H9 (cell line): ENCODE results near the gene MECP2. TPM values are rescaled to one million over a fixed set of nuclear protein-coding genes. Genes with fewer than 3 reads are reported as not detected.

Source experiments
- DNase-seq: peaks from one replicate; pipeline ENCODE4 v3.0.0-alpha.2; 2017
- H2AFZ ChIP-seq: one replicate; pipeline ENCODE4 v1.6.1; 2013; ENCODE audit warnings: mild to moderate bottlenecking, low read length, control low read depth, moderate library complexity
- H2AK5ac ChIP-seq: 2 replicates; pipeline ENCODE4 v1.6.1; 2013; ENCODE audit warnings: low read length, control low read depth, mixed read lengths; ENCODE audit not compliant: insufficient read length
- H2BK120ac ChIP-seq: one replicate; pipeline ENCODE4 v1.6.1; 2013; ENCODE audit warnings: low read depth, mild to moderate bottlenecking, low read length, control low read depth, inconsistent platforms; ENCODE audit not compliant: poor library complexity, severe bottlenecking
- H2BK12ac ChIP-seq: 2 replicates; pipeline ENCODE4 v1.6.1; 2013; ENCODE audit warnings: low read length, control low read depth, mixed read lengths, low read depth; ENCODE audit not compliant: insufficient read length
- H2BK15ac ChIP-seq: 2 replicates; pipeline ENCODE4 v1.6.1; 2013; ENCODE audit warnings: low read depth, low read length, control low read depth
- H2BK20ac ChIP-seq: one replicate; pipeline ENCODE4 v1.6.1; 2013; ENCODE audit warnings: low read depth, mild to moderate bottlenecking, low read length, control low read depth, inconsistent platforms; ENCODE audit not compliant: poor library complexity, severe bottlenecking
- H2BK5ac ChIP-seq: 2 replicates; pipeline ENCODE4 v1.6.1; 2013; ENCODE audit warnings: low read length, control low read depth, mixed read lengths; ENCODE audit not compliant: insufficient read length
- H3K14ac ChIP-seq: 2 replicates; pipeline ENCODE4 v1.6.1; 2013; ENCODE audit warnings: low read length, control low read depth; ENCODE audit not compliant: insufficient read depth
- H3K18ac ChIP-seq: 2 replicates; pipeline ENCODE4 v1.6.1; 2013; ENCODE audit warnings: low read depth, mild to moderate bottlenecking, mixed read lengths, low read length, control low read depth; ENCODE audit not compliant: insufficient read length
- H3K23ac ChIP-seq: 2 replicates; pipeline ENCODE4 v1.6.1; 2013; ENCODE audit warnings: low read length, control low read depth, mixed read lengths, low read depth; ENCODE audit not compliant: insufficient read length
- H3K23me2 ChIP-seq: 2 replicates; pipeline ENCODE4 v1.6.1; 2013; ENCODE audit warnings: low read depth, mild to moderate bottlenecking, mixed read lengths, low read length, control low read depth; ENCODE audit not compliant: insufficient read length, poor library complexity, severe bottlenecking
- H3K27ac ChIP-seq: 2 replicates; pipeline ENCODE4 v1.5.1; 2013; ENCODE audit warnings: low read length, control low read depth, mixed read lengths, low read depth; ENCODE audit not compliant: insufficient read length
- H3K27me3 ChIP-seq: 2 replicates; pipeline ENCODE4 v1.6.1; 2013; ENCODE audit warnings: low read length, control low read depth, inconsistent platforms; ENCODE audit not compliant: insufficient read depth
- H3K4ac ChIP-seq: 2 replicates; pipeline ENCODE4 v1.6.1; 2013; ENCODE audit warnings: low read depth, mild to moderate bottlenecking, control low read depth, inconsistent platforms, low read length, moderate library complexity
- H3K4me1 ChIP-seq: 2 replicates; pipeline ENCODE4 v1.6.1; 2013; ENCODE audit warnings: low read length, control low read depth, inconsistent platforms; ENCODE audit not compliant: insufficient read depth
- H3K4me2 ChIP-seq: 2 replicates; pipeline ENCODE4 v1.6.1; 2013; ENCODE audit warnings: low read length, control low read depth, mixed read lengths; ENCODE audit not compliant: insufficient read length, insufficient read depth
- H3K56ac ChIP-seq: 2 replicates; pipeline ENCODE4 v1.6.1; 2013; ENCODE audit warnings: low read depth, mild to moderate bottlenecking, mixed read lengths, low read length, control low read depth; ENCODE audit not compliant: insufficient read length
- H3K79me1 ChIP-seq: 2 replicates; pipeline ENCODE4 v1.6.1; 2013; ENCODE audit warnings: low read depth, mild to moderate bottlenecking, moderate library complexity, low read length, control low read depth, inconsistent platforms; ENCODE audit not compliant: insufficient read depth, poor library complexity, severe bottlenecking
- H3K79me2 ChIP-seq: 2 replicates; pipeline ENCODE4 v1.6.1; 2013; ENCODE audit warnings: low read length, control low read depth, inconsistent platforms; ENCODE audit not compliant: insufficient read depth
- H3K9ac ChIP-seq: 2 replicates; pipeline ENCODE4 v1.6.1; 2013; ENCODE audit warnings: low read length, control low read depth, mixed read lengths; ENCODE audit not compliant: insufficient read length; ENCODE audit errors: extremely low read depth
- H3K9me3 ChIP-seq: one replicate; pipeline ENCODE4 v1.6.1; 2013; ENCODE audit warnings: low read depth, low read length, inconsistent platforms; ENCODE audit not compliant: control insufficient read depth
- H3T11ph ChIP-seq: one replicate; pipeline ENCODE4 v1.6.1; 2013; ENCODE audit warnings: mild to moderate bottlenecking, low read length, control low read depth, inconsistent platforms
- H4K20me1 ChIP-seq: one replicate; pipeline ENCODE4 v1.6.1; 2013; ENCODE audit not compliant: control insufficient read depth, insufficient read length, insufficient read depth
- H4K5ac ChIP-seq: 2 replicates; pipeline ENCODE4 v1.6.1; 2013; ENCODE audit warnings: low read depth, mild to moderate bottlenecking, mixed read lengths, low read length, control low read depth; ENCODE audit not compliant: insufficient read length
- H4K8ac ChIP-seq: replicated peaks from 2 replicates; pipeline ENCODE4 v1.6.1; 2013; ENCODE audit warnings: low read length, control low read depth, mixed read lengths, low read depth; ENCODE audit not compliant: insufficient read length
- H4K91ac ChIP-seq: 2 replicates; pipeline ENCODE4 v1.6.1; 2013; ENCODE audit warnings: low read depth, mild to moderate bottlenecking, moderate library complexity, mixed read lengths, low read length, control low read depth; ENCODE audit not compliant: insufficient read length
- H3K27ac Mint-ChIP-seq, 3 experiments: 2 replicates in 2 of 3; 3 replicates in 1 of 3; pipeline ENCODE4 v1.8.0; 2020 to 2021; ENCODE audit warnings: mixed read lengths in 3 of 3, mild to moderate bottlenecking in 1 of 3, moderate library complexity in 1 of 3
- H3K27me3 Mint-ChIP-seq: 2 replicates; pipeline ENCODE4 v1.8.0; 2021; ENCODE audit warnings: low read depth, mild to moderate bottlenecking, moderate library complexity, mixed read lengths
- H3K36me3 Mint-ChIP-seq, 3 experiments: 2 replicates in 2 of 3; 3 replicates in 1 of 3; pipeline ENCODE4 v1.8.0; 2020 to 2021; ENCODE audit warnings: low read depth in 3 of 3, mixed read lengths in 3 of 3; ENCODE audit not compliant: insufficient read depth in 1 of 3
- H3K4me1 Mint-ChIP-seq, 2 experiments: 2 replicates each; pipeline ENCODE4 v1.8.0; 2020; ENCODE audit warnings: mixed read lengths in 2 of 2
- H3K4me3 Mint-ChIP-seq, 2 experiments: 2 replicates in 1 of 2; 3 replicates in 1 of 2; pipeline ENCODE4 v1.8.0; 2020 to 2021; ENCODE audit warnings: mild to moderate bottlenecking in 2 of 2, mixed read lengths in 2 of 2, moderate library complexity in 1 of 2
- H3K9me3 Mint-ChIP-seq, 2 experiments: 2 replicates in 1 of 2; 3 replicates in 1 of 2; pipeline ENCODE4 v1.8.0; 2020; ENCODE audit warnings: mild to moderate bottlenecking in 2 of 2, mixed read lengths in 2 of 2, moderate library complexity in 1 of 2
- WGBS: extraction: QIAGEN DNeasy Blood & Tissue Kit; methylation state at CpG from one replicate; pipeline ENCODE4 v1.1.7; 2013; ENCODE audit warnings: missing lambda C conversion rate, low lambda C conversion rate, mixed read lengths; ENCODE audit not compliant: insufficient read length; ENCODE audit errors: extremely low coverage; 5-methylcytosine and 5-hydroxymethylcytosine counted together
- total RNA-seq: library from RNA; stranded (reverse); gene quantifications from 2 replicates; pipeline ENCODE4 v1.2.1, GENCODE V29; 2021
- TF ChIP-seq, protein P1 (sequence below): fragments of 200-600 bp; sonication (generic); conservative IDR thresholded peaks from 3 replicates; pipeline ENCODE4 v1.8.0; 2021; ENCODE audit warnings: antibody characterized with exemption, mild to moderate bottlenecking

MECP2 gene
- total RNA-seq, 1 experiment from 2014 or later, result 32.2 TPM

DNA sequence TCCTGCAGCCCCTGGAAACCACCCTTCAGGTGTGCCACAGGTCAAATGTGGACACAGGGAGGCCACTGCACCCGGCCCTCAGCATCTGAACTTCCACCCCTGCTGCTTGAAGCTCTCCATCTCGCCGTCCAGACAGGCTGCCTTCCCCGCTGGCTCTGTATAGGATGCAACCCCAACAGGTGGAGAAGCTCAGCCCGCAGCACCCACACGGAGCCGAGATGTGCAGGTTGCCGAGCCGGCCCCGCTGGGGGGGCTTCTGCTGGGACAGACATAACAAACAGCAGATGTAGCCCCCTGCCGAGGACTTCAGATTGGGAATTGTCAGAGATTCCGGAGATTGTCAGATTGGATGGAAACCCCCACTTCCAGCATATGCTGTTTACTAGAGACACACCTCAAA is 104.4 kb downstream of the MECP2 start:
- Histone ChIP-seq H2AK5ac (no peak overlapping the region), H3K4me2 (no peak overlapping the region), H3K9ac (no peak overlapping the region), H3K4ac (no peak overlapping the region), H3K4me1 (no peaks in the 10 kb centered on the region), H3K9me3 (peaks cover 13% of the 10 kb centered on the region), H2AFZ (no peak overlapping the region), H3K79me2 (no peaks in the 10 kb centered on the region), H2BK12ac (no peak overlapping the region), H4K8ac (no peak overlapping the region), H2BK5ac (no peak overlapping the region), H2BK20ac (no peak overlapping the region), H3K23me2 (no peaks in the 10 kb centered on the region), H3K27ac (no peak overlapping the region), H4K91ac (no peak overlapping the region), H3K23ac (no peak overlapping the region), H3K56ac (no peak overlapping the region), H3T11ph (no peak overlapping the region), H3K14ac (no peak overlapping the region; the same call in 1 of the 2 replicates), H3K79me1 (no peaks in the 10 kb centered on the region), H3K18ac (no peak overlapping the region), H4K20me1 (no peaks in the 10 kb centered on the region), H3K27me3 (no peaks in the 10 kb centered on the region), H4K5ac (no peak overlapping the region), H2BK15ac (no peak overlapping the region), H2BK120ac (no peak overlapping the region)
- Mint-ChIP-seq H3K9me3 (peaks cover 75 to 84% of the 10 kb centered on the region in 2 experiments), H3K36me3 (peaks cover 5% of the 10 kb centered on the region in 3 experiments; a peak in 4 of 7 replicates), H3K4me3 (no peak overlapping the region), H3K27me3 (peaks cover under 1% of the 10 kb centered on the region; the same call in 1 of the 2 replicates), H3K27ac (no peak overlapping the region; a peak in 1 of 7 replicates), H3K4me1 (no peaks in the 10 kb centered on the region)
- WGBS, result no CpG with 5 or more reads among the region's 12 CpGs
- no peak for DNase-seq
- TF ChIP-seq, protein P1, sequence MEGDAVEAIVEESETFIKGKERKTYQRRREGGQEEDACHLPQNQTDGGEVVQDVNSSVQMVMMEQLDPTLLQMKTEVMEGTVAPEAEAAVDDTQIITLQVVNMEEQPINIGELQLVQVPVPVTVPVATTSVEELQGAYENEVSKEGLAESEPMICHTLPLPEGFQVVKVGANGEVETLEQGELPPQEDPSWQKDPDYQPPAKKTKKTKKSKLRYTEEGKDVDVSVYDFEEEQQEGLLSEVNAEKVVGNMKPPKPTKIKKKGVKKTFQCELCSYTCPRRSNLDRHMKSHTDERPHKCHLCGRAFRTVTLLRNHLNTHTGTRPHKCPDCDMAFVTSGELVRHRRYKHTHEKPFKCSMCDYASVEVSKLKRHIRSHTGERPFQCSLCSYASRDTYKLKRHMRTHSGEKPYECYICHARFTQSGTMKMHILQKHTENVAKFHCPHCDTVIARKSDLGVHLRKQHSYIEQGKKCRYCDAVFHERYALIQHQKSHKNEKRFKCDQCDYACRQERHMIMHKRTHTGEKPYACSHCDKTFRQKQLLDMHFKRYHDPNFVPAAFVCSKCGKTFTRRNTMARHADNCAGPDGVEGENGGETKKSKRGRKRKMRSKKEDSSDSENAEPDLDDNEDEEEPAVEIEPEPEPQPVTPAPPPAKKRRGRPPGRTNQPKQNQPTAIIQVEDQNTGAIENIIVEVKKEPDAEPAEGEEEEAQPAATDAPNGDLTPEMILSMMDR, result no peak
